ENCODE data around the gene UPK2. TPM values are rescaled to one million over a fixed set of nuclear protein-coding genes. Genes with fewer than 3 reads are reported as not detected.
A peak's percentile ranks its signal among the peaks of the same experiment; 100 is the strongest.
"Not testable (repeated sequence)": the region's sequence is repeated elsewhere in the genome, so short reads cannot be mapped to it uniquely, and the experiment has no call there.

The UPK2 gene
- total and polyA plus RNA-seq, 7 donors = not detected

DNA sequence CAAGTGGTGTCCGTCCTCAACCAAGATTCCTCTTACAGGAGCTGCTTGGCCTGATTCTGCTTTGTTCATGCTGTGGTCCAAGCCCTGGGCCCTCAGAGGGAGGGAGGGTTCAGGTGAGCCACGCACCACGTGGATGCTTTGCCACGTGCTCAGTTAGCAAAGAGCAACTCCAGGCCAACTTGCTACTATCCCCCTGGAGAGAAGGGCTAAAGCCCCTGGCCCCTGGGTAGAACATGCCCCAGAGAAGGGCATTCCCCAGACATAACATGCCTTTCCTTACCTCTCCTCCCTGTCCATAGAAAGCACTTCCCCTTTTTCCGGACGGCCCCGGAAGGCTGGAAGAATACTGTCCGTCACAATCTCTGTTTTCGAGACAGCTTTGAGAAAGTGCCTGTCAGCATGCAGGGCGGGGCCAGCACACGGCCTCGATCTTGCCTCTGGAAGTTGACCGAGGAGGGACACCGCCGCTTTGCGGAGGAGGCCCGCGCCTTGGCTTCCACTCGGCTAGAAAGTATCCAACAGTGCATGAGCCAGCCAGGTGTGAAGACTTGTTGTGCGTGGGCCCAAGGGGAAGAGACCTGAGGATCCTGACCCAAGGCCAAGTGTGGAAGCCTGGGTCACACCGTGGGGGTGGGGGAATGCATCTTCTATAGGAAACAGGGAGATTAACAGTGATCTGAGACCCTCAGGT, 24.2 kb downstream of the UPK2 start:
- intact Hi-C loops (cut with DNase I) = no loop called here
- TF ChIP-seq, protein P1, sequence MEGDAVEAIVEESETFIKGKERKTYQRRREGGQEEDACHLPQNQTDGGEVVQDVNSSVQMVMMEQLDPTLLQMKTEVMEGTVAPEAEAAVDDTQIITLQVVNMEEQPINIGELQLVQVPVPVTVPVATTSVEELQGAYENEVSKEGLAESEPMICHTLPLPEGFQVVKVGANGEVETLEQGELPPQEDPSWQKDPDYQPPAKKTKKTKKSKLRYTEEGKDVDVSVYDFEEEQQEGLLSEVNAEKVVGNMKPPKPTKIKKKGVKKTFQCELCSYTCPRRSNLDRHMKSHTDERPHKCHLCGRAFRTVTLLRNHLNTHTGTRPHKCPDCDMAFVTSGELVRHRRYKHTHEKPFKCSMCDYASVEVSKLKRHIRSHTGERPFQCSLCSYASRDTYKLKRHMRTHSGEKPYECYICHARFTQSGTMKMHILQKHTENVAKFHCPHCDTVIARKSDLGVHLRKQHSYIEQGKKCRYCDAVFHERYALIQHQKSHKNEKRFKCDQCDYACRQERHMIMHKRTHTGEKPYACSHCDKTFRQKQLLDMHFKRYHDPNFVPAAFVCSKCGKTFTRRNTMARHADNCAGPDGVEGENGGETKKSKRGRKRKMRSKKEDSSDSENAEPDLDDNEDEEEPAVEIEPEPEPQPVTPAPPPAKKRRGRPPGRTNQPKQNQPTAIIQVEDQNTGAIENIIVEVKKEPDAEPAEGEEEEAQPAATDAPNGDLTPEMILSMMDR (IDR thresholded peaks at IDR 0.05) = no peak
- TF ChIP-seq POLR2A (IDR thresholded peaks at IDR 0.05) = no peak
- no peak for TF ChIP-seq EP300 (IDR thresholded peaks at IDR 0.05)
- TF ChIP-seq POLR2AphosphoS5 (IDR thresholded peaks at IDR 0.05) = no peak
- Histone ChIP-seq H3K4me3 (no peak overlapping the region), H3K9me3 (no peaks in the 10 kb centered on the region), H3K27me3 (peaks cover 0 to 14% (median 5%) of the 10 kb centered on the region in 3 donors), H3K27ac (no peak overlapping the region), H3K36me3 (no peaks in the 10 kb centered on the region), H3K4me1 (peaks cover 0 to 6% (median 0%) of the 10 kb centered on the region in 4 donors)
- 31 to 47% methylated on average over 21 of the region's 21 CpGs for WGBS, 2 donors
- peak; percentile 73 for DNase-seq

DNA sequence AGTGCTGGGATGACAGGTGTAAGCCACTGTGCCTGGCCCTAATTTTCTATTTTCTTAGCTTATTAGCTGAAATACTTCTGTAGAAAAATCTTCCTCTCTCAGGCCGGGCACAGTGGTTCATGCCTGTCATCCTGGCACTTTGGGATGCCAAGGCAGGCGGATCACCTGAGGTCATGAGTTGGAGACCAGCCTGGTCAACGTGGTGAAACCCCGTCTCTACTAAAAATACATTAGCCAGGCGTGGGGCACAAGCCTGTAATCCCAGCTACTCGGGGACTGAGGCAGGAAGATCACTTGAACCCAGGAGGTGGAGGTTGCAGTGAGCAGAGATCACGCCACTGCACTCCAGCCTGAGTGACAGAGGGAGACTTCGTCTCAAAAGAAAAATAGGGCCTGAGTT, 28.2 kb downstream of the UPK2 start:
- H3K36me3 ChIP-seq; H3K4me3 ChIP-seq; H3K4me1 ChIP-seq; H3K27ac ChIP-seq; H3K9me3 ChIP-seq; intact Hi-C loops (cut with DNase I); DNase-seq; H3K27me3 ChIP-seq: not testable (repeated sequence)
- WGBS, 2 donors = 77 to 82% methylated on average over 8 of the region's 8 CpGs

DNA sequence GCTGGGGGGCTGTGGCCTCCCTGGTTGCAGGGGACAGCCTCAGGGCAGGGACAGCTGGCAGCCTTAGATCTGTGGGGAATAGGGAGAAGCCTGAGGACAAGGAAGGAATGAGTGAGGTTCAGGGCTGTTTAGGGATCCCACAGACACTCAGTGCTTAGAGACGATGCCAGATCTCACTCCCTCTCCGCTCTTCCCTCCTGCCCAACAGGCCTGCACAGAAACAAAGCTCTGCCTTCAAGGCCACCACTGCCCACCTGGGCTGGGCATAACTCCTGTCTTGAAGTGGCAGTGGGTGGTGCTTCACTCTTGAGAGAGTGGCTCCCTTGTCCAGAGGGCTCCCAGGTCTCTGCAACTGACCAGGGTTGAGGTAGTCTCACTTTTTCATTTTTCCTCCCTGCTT, 28.7 kb downstream of the UPK2 start:
- no peaks in the 10 kb centered on the region for H3K9me3 ChIP-seq
- H3K27me3 ChIP-seq = no peaks in the 10 kb centered on the region
- peaks cover 0 to 6% (median 0%) of the 10 kb centered on the region in 4 donors for H3K4me1 ChIP-seq
- TF ChIP-seq, protein P1 (IDR thresholded peaks at IDR 0.05) = no peak
- TF ChIP-seq POLR2AphosphoS5 (IDR thresholded peaks at IDR 0.05) = no peak
- no peak for TF ChIP-seq EP300 (IDR thresholded peaks at IDR 0.05)
- TF ChIP-seq POLR2A (IDR thresholded peaks at IDR 0.05) = no peak
- intact Hi-C loops (cut with DNase I) = no loop called here
- WGBS, 2 donors = 81 to 88% methylated on average over 2 of the region's 2 CpGs
- H3K27ac ChIP-seq = no peak overlapping the region
- H3K4me3 ChIP-seq = no peak overlapping the region
- no peaks in the 10 kb centered on the region for H3K36me3 ChIP-seq
- DNase-seq = no peak

DNA sequence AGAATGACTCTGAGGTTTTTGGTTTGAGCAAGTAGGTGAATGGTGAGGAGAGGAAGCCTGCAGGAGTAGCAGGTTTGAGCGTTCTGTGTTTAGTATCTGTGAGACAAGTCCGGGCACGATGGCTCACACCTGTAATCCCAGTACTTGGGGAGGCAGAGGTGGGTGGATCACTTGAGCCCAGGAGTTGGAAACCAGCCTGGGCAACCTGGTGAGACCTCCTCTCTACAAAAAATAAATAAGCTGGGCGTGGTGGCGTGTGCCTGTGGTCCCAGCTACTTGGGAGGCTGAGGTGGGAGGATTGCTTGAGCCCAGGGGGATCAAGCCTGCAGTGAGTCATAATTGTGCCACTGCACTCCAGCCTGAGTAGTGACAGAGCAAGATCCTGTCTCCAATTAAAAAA, 32.2 kb downstream of the UPK2 start:
- Histone ChIP-seq H3K4me1 (no peaks in the 10 kb centered on the region), H3K36me3 (no peaks in the 10 kb centered on the region), H3K9me3 (no peaks in the 10 kb centered on the region), H3K27ac (no peak overlapping the region), H3K4me3 (no peak overlapping the region), H3K27me3 (no peaks in the 10 kb centered on the region)
- 62 to 92% methylated on average over 5 of the region's 5 CpGs for whole genome bisulfite sequencing, 2 donors
- no peak for DNase-seq
- intact Hi-C loops (cut with DNase I) = no loop called here
- TF ChIP-seq POLR2A (IDR thresholded peaks at IDR 0.05) (no peak), EP300 (IDR thresholded peaks at IDR 0.05) (no peak), POLR2AphosphoS5 (IDR thresholded peaks at IDR 0.05) (no peak)
- TF ChIP-seq, protein P1 (IDR thresholded peaks at IDR 0.05) = no peak

DNA sequence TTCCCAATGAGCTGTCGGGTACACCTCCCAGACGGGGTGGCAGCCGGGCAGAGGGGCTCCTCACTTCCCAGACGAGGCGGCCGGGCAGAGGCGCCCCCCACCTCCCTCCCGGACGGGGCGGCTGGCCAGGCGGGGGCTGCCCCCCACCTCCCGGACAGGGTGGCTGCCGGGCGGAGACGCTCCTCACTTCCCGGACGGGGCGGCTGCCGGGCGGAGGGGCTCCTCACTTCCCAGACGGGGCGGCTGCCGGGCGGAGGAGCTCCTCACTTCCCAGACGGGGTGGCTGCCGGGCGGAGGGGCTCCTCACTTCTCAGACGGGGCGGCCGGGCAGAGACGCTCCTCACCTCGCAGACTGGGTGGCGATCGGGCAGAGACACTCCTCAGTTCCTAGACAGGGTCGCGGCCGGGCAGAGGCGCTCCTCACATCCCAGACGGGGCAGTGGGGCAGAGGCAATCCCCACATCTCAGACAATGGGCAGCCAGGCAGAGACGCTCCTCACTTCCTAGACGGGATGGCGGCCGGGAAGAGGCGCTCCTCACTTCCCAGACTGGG, 35.5 kb downstream of the UPK2 start:
- H3K4me1 ChIP-seq; H3K36me3 ChIP-seq; H3K27me3 ChIP-seq; H3K4me3 ChIP-seq; intact Hi-C loops (cut with DNase I); DNase-seq; H3K27ac ChIP-seq; H3K9me3 ChIP-seq: not testable (repeated sequence)
- 96 to 97% methylated on average over 44 of the region's 44 CpGs for WGBS, 2 donors

Measured in sigmoid colon (tissue), 7 donors.